Astrocyte (in vitro differentiated cells and primary cell): ENCODE data around the gene SULF2. TPM values are rescaled to one million over a fixed set of nuclear protein-coding genes. Genes with fewer than 3 reads are reported as not detected.

Experiments
- DNase-seq: peaks from one replicate; pipeline ENCODE4 v3.0.0-alpha.2; 2010; ENCODE audit warnings: low read depth
- FAIRE-seq: peaks from 2 replicates; lab custom pipeline; 2011; peaks lifted over from hg19 to GRCh38; lab: Jason Lieb, UNC
- H2AFZ ChIP-seq: 2 replicates; pipeline ENCODE4 v1.6.0; 2012; ENCODE audit warnings: low read depth, low read length, inconsistent platforms
- H3K27ac ChIP-seq: 2 replicates; pipeline ENCODE4 v1.5.1; 2011; ENCODE audit warnings: low read depth, low read length, inconsistent platforms
- H3K27me3 ChIP-seq: 2 replicates; pipeline ENCODE4 v1.6.0; 2011; ENCODE audit warnings: low read length, inconsistent platforms; ENCODE audit not compliant: insufficient read depth
- H3K36me3 ChIP-seq: 2 replicates; pipeline ENCODE4 v1.5.1; 2011; ENCODE audit warnings: low read length, inconsistent platforms; ENCODE audit not compliant: insufficient read depth
- H3K4me1 ChIP-seq: 2 replicates; pipeline ENCODE4 v1.5.1; 2011; ENCODE audit warnings: low read length, inconsistent platforms; ENCODE audit not compliant: insufficient read depth
- H3K4me2 ChIP-seq: 2 replicates; pipeline ENCODE4 v1.6.0; 2012; ENCODE audit warnings: low read length, inconsistent platforms
- H3K4me3 ChIP-seq: 2 replicates; pipeline ENCODE4 v1.5.1; 2011; ENCODE audit warnings: low read depth, mild to moderate bottlenecking, low read length, inconsistent platforms; ENCODE audit not compliant: insufficient read depth
- H3K79me2 ChIP-seq: 2 replicates; pipeline ENCODE4 v1.6.0; 2012; ENCODE audit warnings: mild to moderate bottlenecking, low read length, inconsistent platforms; ENCODE audit not compliant: insufficient read depth
- H3K9ac ChIP-seq: 2 replicates; pipeline ENCODE4 v1.6.0; 2012; ENCODE audit warnings: mild to moderate bottlenecking, low read length, inconsistent platforms
- H3K9me3 ChIP-seq: 2 replicates; pipeline ENCODE4 v1.5.1; 2012; ENCODE audit warnings: low read depth, mild to moderate bottlenecking, low read length, inconsistent platforms; ENCODE audit not compliant: insufficient read depth
- H4K20me1 ChIP-seq: 2 replicates; pipeline ENCODE4 v1.6.0; 2012; ENCODE audit warnings: low read length, inconsistent platforms; ENCODE audit not compliant: insufficient read depth
- H3K27ac Mint-ChIP-seq: one replicate; pipeline ENCODE4 v1.8.0; 2021; ENCODE audit warnings: mild to moderate bottlenecking, mixed read lengths; ENCODE audit not compliant: unreplicated experiment
- H3K27me3 Mint-ChIP-seq: one replicate; pipeline ENCODE4 v1.8.0; 2021; ENCODE audit warnings: low read depth, mixed read lengths; ENCODE audit not compliant: unreplicated experiment
- H3K36me3 Mint-ChIP-seq: one replicate; pipeline ENCODE4 v1.8.0; 2021; ENCODE audit warnings: low read depth, mixed read lengths; ENCODE audit not compliant: unreplicated experiment
- H3K4me1 Mint-ChIP-seq: one replicate; pipeline ENCODE4 v1.8.0; 2021; ENCODE audit warnings: low read depth, mixed read lengths; ENCODE audit not compliant: unreplicated experiment
- H3K4me3 Mint-ChIP-seq: one replicate; pipeline ENCODE4 v1.8.0; 2021; ENCODE audit warnings: mild to moderate bottlenecking, moderate library complexity, mixed read lengths; ENCODE audit not compliant: unreplicated experiment
- H3K9me3 Mint-ChIP-seq: one replicate; pipeline ENCODE4 v1.8.0; 2021; ENCODE audit warnings: mild to moderate bottlenecking, mixed read lengths; ENCODE audit not compliant: unreplicated experiment
- CTCF ChIP-seq: IDR thresholded peaks from 2 replicates; pipeline ENCODE4 v1.5.1; 2011; ENCODE audit warnings: low read depth, mild to moderate bottlenecking, inconsistent platforms, low read length, moderate library complexity; ENCODE audit not compliant: insufficient read depth
- EZH2 ChIP-seq: IDR thresholded peaks from 2 replicates; pipeline ENCODE4 v1.6.1; 2012; ENCODE audit warnings: mild to moderate bottlenecking, low read length, inconsistent platforms; ENCODE audit not compliant: insufficient read depth
- total RNA-seq: library from RNA; stranded (reverse); gene quantifications from 2 replicates; pipeline ENCODE4 v1.2.1, GENCODE V29; 2021

Gene SULF2
- total RNA-seq, 1 donor from 2014 or later: 139 TPM

- FAIRE-seq (no peak), DNase-seq (no peak)
- no peaks in the 10 kb centered on the region for H3K4me1 ChIP-seq
- Mint-ChIP-seq H3K4me1 (peaks cover 1% of the 10 kb centered on the region), H3K9me3 (no peaks in the 10 kb centered on the region), H3K27ac (no peak overlapping the region), H3K36me3 (peaks cover 8% of the 10 kb centered on the region), H3K27me3 (peaks cover 5% of the 10 kb centered on the region), H3K4me3 (peak overlapping the region; percentile 20)
- H3K4me3 ChIP-seq: no peak overlapping the region
- TF ChIP-seq CTCF (no peak), EZH2 (no peak)
- no peaks in the 10 kb centered on the region for H3K27me3 ChIP-seq
- no peaks in the 10 kb centered on the region for H3K79me2 ChIP-seq
- no peaks in the 10 kb centered on the region for H3K9me3 ChIP-seq
- H3K9ac ChIP-seq: no peak overlapping the region
- no peak overlapping the region for H3K27ac ChIP-seq
- H3K36me3 ChIP-seq: no peaks in the 10 kb centered on the region
- H4K20me1 ChIP-seq: peaks cover 3% of the 10 kb centered on the region
- H2AFZ ChIP-seq: no peak overlapping the region
- no peak overlapping the region for H3K4me2 ChIP-seq
Measured at GRCh38 chr20:47669152-47669425, 116.2 kb downstream of the SULF2 start.

- no peaks in the 10 kb centered on the region for H3K9me3 ChIP-seq
- no peaks in the 10 kb centered on the region for H3K79me2 ChIP-seq
- H3K36me3 ChIP-seq: no peaks in the 10 kb centered on the region
- no peaks in the 10 kb centered on the region for H3K27me3 ChIP-seq
- no peak overlapping the region for H3K4me3 ChIP-seq
- H3K27me3 Mint-ChIP-seq: peaks cover 3% of the 10 kb centered on the region
- H3K4me1 Mint-ChIP-seq: peaks cover 1% of the 10 kb centered on the region
- DNase-seq: no peak
- no peak overlapping the region for H3K9ac ChIP-seq
- FAIRE-seq: no peak
- no peaks in the 10 kb centered on the region for H3K9me3 Mint-ChIP-seq
- no peak for TF ChIP-seq EZH2
- TF ChIP-seq CTCF: no peak
- no peak overlapping the region for H3K27ac ChIP-seq
- H3K36me3 Mint-ChIP-seq: peaks cover 11% of the 10 kb centered on the region
- peaks cover 7% of the 10 kb centered on the region for H4K20me1 ChIP-seq
- H3K27ac Mint-ChIP-seq: no peak overlapping the region
- no peaks in the 10 kb centered on the region for H3K4me1 ChIP-seq
- no peak overlapping the region for H3K4me2 ChIP-seq
- peak overlapping the region; percentile 20 for H3K4me3 Mint-ChIP-seq
- no peak overlapping the region for H2AFZ ChIP-seq
Measured at GRCh38 chr20:47668313-47669151, 116.7 kb downstream of the SULF2 start.
